ENCODE measurements around the gene ZFR2.

Gene ZFR2

GRCh38 chr19:3813473-3814392 lies 55.1 kb downstream of the ZFR2 start:
- DNase-seq = no peak

- DNase-seq = no peak
These were observed 58.0 kb downstream of the ZFR2 start for GRCh38 chr19:3810708-3811355.

- DNase-seq = no peak
These were observed 58.7 kb downstream of the ZFR2 start for GRCh38 chr19:3809881-3810707.

- DNase-seq = no peak
These were observed 60.3 kb downstream of the ZFR2 start for GRCh38 chr19:3808420-3809143.

GRCh38 chr19:3807574-3808354 lies 61.1 kb downstream of the ZFR2 start:
- DNase-seq = no peak

GRCh38 chr19:3807131-3807480 lies 61.7 kb downstream of the ZFR2 start:
- DNase-seq = no peak

GRCh38 chr19:3805859-3806258 lies 63.0 kb downstream of the ZFR2 start:
- no peak for DNase-seq

GRCh38 chr19:3804429-3804828 lies 64.4 kb downstream of the ZFR2 start:
- DNase-seq = no peak

- DNase-seq = no peak
These were observed 64.9 kb downstream of the ZFR2 start for GRCh38 chr19:3803986-3804385.

GRCh38 chr19:3803114-3803888 lies 65.5 kb downstream of the ZFR2 start:
- DNase-seq = no peak

- DNase-seq = no peak
These were observed 67.3 kb downstream of the ZFR2 start for GRCh38 chr19:3801412-3802096.

GRCh38 chr19:3800996-3801395 lies 67.8 kb downstream of the ZFR2 start:
- DNase-seq = no peak

- DNase-seq = no peak
These were observed 70.7 kb downstream of the ZFR2 start for GRCh38 chr19:3798137-3798536.

- DNase-seq = no peak
These were observed 72.5 kb downstream of the ZFR2 start for GRCh38 chr19:3796358-3796757.

- no peak for DNase-seq
These were observed 75.0 kb downstream of the ZFR2 start for GRCh38 chr19:3793799-3794198.

GRCh38 chr19:3792114-3792513 lies 76.7 kb downstream of the ZFR2 start:
- no peak for DNase-seq

GRCh38 chr19:3790941-3791340 lies 77.9 kb downstream of the ZFR2 start:
- no peak for DNase-seq

- no peak for DNase-seq
These were observed 78.6 kb downstream of the ZFR2 start for GRCh38 chr19:3790209-3790734.

- DNase-seq = no peak
These were observed 79.7 kb downstream of the ZFR2 start for GRCh38 chr19:3788996-3789778.

All from SHP77 treated with DMSO at 0.1 percent for 48 hours (cell line).